A549 treated with DMSO at 1 μM for 4 hours (cell line): ENCODE data around the gene SYNJ1. TPM values are rescaled to one million over a fixed set of nuclear protein-coding genes. Genes with fewer than 3 reads are reported as not detected.

Experiments used
- total RNA-seq: library from RNA; stranded (reverse); fragments of 200-300 nt; extraction: Qiagen RNA extraction; gene quantifications from 5 replicates; pipeline ENCODE4 v1.2.3, GENCODE V29; 2022; ENCODE audit warnings: low read depth

Gene SYNJ1, protein sequence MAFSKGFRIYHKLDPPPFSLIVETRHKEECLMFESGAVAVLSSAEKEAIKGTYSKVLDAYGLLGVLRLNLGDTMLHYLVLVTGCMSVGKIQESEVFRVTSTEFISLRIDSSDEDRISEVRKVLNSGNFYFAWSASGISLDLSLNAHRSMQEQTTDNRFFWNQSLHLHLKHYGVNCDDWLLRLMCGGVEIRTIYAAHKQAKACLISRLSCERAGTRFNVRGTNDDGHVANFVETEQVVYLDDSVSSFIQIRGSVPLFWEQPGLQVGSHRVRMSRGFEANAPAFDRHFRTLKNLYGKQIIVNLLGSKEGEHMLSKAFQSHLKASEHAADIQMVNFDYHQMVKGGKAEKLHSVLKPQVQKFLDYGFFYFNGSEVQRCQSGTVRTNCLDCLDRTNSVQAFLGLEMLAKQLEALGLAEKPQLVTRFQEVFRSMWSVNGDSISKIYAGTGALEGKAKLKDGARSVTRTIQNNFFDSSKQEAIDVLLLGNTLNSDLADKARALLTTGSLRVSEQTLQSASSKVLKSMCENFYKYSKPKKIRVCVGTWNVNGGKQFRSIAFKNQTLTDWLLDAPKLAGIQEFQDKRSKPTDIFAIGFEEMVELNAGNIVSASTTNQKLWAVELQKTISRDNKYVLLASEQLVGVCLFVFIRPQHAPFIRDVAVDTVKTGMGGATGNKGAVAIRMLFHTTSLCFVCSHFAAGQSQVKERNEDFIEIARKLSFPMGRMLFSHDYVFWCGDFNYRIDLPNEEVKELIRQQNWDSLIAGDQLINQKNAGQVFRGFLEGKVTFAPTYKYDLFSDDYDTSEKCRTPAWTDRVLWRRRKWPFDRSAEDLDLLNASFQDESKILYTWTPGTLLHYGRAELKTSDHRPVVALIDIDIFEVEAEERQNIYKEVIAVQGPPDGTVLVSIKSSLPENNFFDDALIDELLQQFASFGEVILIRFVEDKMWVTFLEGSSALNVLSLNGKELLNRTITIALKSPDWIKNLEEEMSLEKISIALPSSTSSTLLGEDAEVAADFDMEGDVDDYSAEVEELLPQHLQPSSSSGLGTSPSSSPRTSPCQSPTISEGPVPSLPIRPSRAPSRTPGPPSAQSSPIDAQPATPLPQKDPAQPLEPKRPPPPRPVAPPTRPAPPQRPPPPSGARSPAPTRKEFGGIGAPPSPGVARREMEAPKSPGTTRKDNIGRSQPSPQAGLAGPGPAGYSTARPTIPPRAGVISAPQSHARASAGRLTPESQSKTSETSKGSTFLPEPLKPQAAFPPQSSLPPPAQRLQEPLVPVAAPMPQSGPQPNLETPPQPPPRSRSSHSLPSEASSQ (N-terminal part only)
- 1.6 to 4.3 TPM (median 3.3 TPM) in 5 replicates for total RNA-seq

DNA sequence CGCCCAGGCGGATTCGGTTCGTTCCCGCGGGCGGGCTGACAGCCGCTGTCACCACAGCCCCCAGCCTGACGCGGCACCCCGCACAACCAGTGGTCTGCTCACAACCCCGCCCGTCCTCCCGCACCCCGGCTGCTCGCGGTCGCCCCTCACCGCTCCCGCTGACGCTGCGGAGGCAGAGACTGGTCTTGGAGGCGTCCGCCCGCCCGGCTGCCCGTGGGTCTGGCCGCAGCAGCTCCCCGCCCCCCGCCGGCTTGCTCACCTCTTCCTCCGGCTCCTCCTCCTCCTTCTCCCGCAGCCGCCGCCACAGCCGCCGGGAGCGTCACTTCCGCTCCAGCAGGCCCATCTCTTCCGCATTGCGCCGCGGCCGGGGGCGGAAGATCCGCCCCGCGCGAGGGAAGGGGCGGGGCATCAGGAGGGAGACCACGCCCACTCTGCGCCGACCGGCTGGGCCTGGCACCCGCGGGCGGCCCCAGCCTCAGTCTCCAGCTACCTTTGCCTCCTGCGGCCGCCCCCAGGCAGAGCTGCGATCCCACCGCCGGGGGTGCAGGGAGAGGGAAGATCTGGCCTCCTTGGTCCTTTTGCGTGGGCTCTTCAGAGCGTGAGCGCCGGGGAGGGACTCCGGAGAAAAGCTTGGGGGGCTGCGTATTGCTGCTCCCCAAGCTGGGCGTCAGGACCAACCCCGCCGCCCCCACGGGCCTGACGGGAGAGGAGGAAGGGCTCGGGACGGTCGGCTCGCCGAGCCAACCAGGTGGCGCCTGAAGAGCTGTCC is at the start of gene SYNJ1:
Gene SYNJ1, minus strand, starts transcription at position 327 of the 769 bp plus-strand sequence. CDS start 1,118 bp downstream, outside the sequence.

GRCh38 chr21:32612075-32612998 is 115.5 kb downstream of the SYNJ1 start, which contains the start of gene CFAP298:
CFAP298 (minus strand) TSS chr21:32612377; CDS start chr21:32612243, 134 bp downstream.

GRCh38 chr21:32585042-32585710 is 142.6 kb downstream of the SYNJ1 start, which contains the start of gene TCP10L:
TCP10L (minus strand) TSS chr21:32585523; CDS start chr21:32584304, 1,219 bp downstream.

Other genes starting within 250 kb of the SYNJ1 start
- gene TCP10L, start 142.5 kb downstream of the SYNJ1 start, total RNA-seq: 0.40 to 1.2 TPM (median 0.59 TPM) in 5 replicates
- gene CFAP298, start 115.6 kb downstream of the SYNJ1 start, total RNA-seq: 23.7 to 35.1 TPM (median 32.6 TPM) in 5 replicates
- gene PAXBP1, start 43.7 kb upstream of the SYNJ1 start, total RNA-seq: 12.1 to 16.7 TPM (median 15.8 TPM) in 5 replicates